GF-D8 (cell line): ENCODE measurements around the gene NGEF.

Source experiments
- DNase-seq: peaks from one replicate; lab custom pipeline; 2025; lab: John Stamatoyannopoulos, UW

NGEF gene

GRCh38 chr2:233044974-233045605 lies 32.0 kb upstream of the NGEF start:
- DNase-seq: no peak

GRCh38 chr2:233042549-233042948 lies 29.5 kb upstream of the NGEF start:
- no peak for DNase-seq

GRCh38 chr2:233041722-233042323 lies 28.8 kb upstream of the NGEF start:
- DNase-seq: no peak

GRCh38 chr2:233040571-233040970 lies 27.5 kb upstream of the NGEF start:
- DNase-seq: no peak

DNA sequence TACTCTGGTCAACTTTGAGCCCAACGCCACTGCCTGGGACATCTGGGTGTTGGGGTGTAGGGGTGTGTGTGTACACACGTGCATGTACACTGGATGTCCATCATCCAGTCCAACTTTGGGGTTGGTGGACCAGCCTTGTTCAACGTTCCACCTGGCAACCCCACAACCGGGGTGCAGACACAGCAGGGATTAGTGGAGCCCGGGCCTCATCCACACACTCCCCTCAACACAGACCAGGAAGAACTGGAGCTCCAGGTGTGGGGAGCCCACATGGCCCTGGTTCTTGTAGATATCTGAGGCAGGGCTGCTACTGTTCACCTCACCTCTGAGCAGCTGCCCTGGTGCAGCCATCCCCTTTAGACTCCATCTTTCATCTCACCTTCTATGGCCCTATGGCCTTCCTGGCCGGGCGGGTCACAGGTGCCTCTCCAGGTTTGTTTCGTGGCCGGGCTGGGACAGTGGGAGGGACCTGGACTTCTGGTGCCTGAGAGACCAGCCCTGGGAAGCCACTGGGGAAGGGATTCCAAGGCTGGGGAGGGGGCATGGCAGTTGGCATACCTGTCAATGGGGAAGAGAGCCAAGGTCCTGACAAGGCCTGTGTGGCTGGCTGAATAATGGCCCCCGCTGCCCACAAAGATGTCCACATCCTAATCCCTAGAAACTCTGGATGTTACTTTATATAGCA lies 26.9 kb upstream of the NGEF start:
- DNase-seq: no peak

GRCh38 chr2:233039212-233039845 lies 26.3 kb upstream of the NGEF start:
- no peak for DNase-seq

GRCh38 chr2:233037078-233037477 lies 24.0 kb upstream of the NGEF start:
- no peak for DNase-seq

- no peak for DNase-seq
Measured at GRCh38 chr2:233036162-233036838, 23.2 kb upstream of the NGEF start.

DNA sequence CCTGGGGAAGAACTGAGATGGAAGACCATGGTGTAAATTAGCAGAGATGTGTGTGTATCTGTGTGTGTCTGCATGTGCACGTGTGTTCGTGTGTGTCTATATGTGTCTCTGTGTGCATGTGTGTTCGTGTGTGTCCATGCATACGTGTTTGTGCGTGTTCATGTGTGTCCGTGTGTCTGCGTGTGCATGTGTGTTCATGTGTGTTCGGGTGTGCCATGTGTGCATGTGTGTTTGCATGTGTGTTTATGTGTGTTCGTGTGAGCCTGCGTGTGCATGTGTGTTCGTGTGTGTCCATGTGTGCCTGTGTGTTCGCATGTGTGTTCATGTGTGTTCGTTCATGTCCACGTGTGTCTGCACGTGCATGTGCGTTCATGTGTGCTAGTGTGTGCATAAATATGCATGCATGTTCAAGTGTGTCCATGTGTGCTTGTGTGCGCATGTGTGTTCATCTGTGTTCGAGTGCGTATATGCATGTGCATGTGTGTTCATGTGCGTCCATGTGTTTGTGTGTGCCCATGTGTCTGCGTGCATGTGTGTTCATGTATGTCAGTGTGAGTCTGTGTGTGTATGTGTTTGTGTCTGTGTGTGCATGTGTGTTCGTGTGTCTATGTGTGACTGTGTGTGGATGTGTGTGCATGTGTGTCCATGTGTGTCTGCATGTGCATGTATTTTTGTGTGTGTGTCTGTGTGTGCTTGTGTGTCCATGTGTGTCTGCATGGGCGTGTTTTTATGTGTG lies 22.5 kb upstream of the NGEF start:
- DNase-seq: no peak

GRCh38 chr2:233034091-233034882 lies 21.2 kb upstream of the NGEF start:
- no peak for DNase-seq

DNA sequence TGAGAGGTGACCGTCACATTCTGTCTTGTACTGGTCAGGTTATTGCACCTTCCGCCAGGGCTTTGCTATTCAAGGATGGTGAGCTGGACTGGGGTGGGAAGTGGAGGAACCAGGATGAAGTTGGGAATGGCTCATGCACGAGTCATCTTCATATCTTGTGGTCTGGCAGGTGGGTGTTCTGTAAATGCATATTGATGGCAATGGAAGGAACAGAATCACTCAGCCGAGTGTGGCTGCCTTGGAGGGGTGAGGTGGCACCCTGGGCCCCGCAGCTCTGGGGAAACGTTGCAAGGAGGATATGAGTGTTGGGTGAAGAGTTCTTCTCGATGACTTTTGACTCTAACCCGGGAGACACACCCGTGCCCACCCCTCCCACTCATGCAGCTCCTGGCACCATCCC lies 20.6 kb upstream of the NGEF start:
- DNase-seq: no peak

- no peak for DNase-seq
Measured at GRCh38 chr2:233032551-233033320, 19.7 kb upstream of the NGEF start, which contains the start of gene NEU2. Gene NEU2 (plus strand): TSS chr2:233032672. CDS start chr2:233032672, 0 bp downstream.

DNA sequence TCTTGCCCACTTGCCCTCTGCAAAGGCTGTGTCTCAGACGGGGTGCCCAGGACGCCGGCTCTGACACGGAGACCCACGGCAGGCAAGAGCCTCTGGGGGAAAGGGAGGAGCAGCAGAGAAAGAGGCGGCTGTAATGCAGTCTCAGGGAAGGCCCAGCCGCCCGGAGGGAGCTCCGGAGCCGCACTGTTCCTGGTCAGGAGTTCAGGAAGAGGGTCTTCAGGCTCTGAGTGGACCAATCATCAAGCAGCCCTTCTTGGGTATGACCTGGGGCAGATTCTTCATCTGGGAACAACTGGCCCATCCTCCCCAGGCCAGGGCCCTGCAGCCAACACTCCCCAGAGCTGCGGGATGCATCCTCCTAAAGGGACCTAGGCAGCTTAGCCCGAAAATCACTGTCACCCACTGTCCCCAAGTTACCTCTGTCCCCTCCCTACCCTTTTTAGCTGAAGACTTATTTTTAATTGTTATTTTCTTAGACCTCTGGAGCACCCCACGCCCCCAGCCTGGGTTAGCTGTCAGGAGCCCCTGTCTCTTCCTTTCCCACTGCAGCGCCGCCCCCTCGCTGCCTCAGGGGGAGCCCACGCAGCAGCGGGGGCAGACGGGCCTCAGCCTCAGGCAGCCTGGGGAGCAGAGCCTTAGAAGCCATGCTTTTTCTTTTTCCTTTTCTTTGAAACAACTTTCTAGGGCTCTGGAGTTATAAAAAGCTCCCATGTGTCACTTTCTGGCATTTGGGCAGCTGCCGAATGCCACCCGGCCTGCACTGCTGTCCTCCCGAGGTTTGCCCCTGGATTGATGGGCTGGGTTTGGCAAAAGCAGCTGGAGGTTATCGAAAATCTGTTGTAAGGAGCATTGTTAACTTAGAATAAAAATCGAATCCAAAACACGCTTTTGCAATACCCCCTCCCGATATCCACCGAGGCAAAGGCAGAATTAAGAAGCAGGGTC lies 18.8 kb upstream of the NGEF start:
- no peak for DNase-seq

DNA sequence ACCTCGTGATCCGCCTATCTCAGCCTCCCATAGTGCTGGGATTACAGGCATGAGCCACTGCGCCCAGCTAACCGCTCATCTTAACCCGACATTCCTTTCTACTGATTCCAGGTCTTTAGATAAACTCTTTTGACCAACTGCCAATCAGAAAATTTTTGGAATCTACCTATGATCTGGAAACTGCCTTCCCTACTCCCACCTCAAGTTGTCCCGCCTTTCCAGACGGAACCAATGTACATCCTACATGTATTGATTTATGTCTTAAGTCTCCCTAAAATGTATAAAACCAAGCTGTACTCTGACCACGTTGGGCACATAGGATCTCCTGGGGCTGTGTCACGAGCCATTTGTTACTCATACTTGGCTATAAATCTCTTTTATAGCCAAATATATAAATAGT lies 16.3 kb upstream of the NGEF start:
- DNase-seq: no peak

DNA sequence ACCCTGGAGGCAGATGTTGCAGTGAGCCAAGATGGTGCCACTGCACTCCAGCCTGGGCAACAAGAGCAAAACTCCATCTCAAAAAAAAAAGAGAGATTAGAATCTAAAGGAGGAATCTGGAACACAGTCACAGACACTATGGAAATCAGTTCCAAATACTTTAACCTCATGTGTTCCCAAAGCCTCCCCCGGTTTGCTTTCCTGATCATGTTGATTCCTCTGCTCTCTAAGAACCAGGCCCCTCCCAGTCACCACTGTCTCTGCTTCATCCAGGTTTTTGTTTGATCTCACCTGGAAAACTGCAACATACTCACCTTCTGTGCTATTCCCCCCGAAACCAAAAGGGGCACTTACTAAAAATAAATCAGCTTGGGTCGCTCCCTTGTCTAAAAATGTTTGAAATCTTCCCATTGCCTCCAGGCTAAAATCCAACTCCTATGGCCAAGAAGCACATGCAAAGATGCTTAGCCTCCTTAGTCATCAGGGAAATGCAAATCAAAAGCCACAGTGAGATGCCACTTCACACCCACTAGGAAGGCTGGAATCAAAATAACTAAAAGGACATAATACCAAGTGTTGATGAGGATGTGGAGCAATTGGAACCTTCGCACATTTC lies 13.2 kb upstream of the NGEF start:
- no peak for DNase-seq

DNA sequence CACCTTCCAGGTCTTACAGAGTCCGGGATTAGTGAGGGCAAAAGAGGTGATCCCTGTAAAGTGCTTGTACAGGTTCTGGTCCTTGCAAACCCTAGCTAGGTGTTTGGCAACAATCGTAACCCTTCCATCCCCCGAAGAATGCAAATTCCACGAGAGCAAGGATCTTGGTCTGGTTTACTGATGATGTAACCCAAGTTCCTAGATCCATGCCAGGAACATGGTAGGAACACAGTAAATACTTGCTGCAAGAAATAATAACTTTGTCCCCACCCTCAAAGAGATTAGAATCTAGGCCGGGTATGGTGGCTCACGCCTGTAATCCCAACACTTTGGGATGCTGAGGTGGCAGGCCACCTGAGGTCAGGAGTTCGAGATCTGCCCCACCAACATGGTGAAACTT lies 12.7 kb upstream of the NGEF start:
- DNase-seq: no peak

- no peak for DNase-seq
Measured at GRCh38 chr2:233023761-233024410, 10.8 kb upstream of the NGEF start.
